GM18858 (cell line): ENCODE results near the gene MRTFA.

ENCODE experiments used
- ATAC-seq: cut with Tn5 transposase; IDR thresholded peaks from one replicate; pipeline ENCODE4 v1.9.1; 2021; ENCODE audit not compliant: unreplicated experiment

Gene MRTFA

GRCh38 chr22:40366068-40366467, 270.5 kb downstream of the MRTFA start:
- no peak for ATAC-seq

GRCh38 chr22:40364431-40364830, 272.1 kb downstream of the MRTFA start:
- ATAC-seq, result no peak

DNA sequence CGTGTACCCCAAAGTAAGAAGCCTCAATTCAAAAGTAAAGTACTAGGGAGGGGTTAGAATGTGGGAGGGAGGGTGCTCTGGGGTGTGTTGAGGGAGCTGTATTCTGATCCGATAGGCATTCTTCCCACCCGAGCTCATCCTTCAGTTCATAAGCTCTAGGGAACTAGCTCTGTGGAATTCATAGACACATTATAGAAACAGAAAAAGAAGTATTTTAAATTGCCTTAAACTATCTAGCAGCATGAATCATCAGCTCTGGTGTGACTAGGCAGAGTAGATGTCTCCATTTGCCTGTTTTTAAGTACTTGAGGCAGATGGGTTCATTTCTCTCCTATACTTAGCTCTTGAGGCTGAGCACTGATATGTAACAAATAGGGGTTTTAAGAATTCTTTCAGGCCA, 273.5 kb downstream of the MRTFA start:
- ATAC-seq, result no peak

DNA sequence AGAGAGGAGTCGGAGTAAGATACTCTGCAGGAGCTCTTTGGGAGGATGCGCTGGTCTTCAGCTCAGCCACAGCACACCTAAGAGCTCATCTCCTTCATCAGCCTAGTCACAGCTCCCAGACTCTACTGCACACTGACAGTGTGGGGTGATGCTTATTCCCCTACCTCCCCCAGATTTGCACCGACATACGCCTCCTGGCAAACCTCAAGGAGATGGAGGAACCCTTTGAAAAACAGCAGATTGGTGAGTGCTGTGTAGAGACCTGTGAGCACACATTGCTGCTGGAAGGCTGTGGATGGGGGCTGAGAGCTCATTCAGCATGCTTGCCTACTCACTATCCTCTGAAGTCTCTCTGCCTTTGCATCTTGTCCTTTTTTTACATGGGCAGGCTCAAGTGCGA, 275.4 kb downstream of the MRTFA start:
- no peak for ATAC-seq
